Measurements from ENCODE around the gene HEMK1. TPM values are rescaled to one million over a fixed set of nuclear protein-coding genes. Genes with fewer than 3 reads are reported as not detected.
A peak's percentile ranks its signal among the peaks of the same experiment; 100 is the strongest.

Gene HEMK1
- total RNA-seq, 1 donor from 2014 or later = 13.1 TPM

DNA sequence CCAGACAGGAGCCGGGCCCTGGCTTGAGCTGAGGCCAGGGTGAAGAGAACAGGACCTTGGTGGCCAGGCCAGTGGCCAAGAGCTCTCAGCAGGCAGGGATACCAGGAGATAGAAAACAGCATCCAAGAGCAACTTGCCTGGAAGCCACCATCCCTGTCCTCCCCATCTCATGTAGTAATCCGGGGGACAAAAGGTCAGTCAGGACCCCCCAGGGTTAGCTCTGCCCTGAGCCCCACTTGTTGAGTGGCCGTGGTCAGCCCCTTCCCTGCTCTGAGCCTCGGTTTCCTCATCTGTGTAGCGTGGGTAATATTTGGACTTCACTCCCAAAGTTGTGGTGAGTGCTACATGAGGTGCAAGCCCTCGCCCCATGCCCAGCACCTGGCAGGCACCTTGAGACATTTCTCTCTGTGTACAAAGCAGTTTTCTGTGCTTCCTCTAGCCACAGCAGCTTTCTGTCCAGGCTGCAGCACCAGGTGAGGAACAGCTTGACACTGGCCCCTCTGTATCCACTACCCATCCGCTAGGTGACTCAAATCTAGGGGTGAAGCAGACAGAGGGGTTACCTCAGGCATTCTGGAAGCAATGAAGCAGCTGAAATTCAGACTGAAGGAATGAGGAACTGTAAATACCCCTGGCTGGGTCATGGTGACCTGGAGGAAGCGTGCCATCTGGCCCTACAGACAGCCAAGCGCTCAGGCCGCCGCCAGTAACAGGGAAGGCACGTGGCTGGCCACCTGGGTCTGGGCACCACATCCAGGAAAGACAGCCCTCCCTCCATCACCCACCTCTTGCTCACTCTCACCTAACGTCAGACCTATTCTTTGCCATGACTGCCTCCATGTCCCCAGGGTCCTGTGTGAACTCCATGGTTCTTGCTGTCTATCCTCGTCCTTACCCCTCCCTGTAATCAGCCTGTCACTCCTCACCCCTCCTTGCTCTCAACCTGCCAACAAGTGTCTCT lies 35.6 kb downstream of the HEMK1 start:
- H3K9me3 ChIP-seq = no peaks in the 10 kb centered on the region
- no peaks in the 10 kb centered on the region for H3K27me3 ChIP-seq
- peaks cover 10 to 19% of the 10 kb centered on the region in 2 donors for H3K36me3 ChIP-seq
- no peak overlapping the region for H3K4me3 ChIP-seq
- TF ChIP-seq, protein P1, sequence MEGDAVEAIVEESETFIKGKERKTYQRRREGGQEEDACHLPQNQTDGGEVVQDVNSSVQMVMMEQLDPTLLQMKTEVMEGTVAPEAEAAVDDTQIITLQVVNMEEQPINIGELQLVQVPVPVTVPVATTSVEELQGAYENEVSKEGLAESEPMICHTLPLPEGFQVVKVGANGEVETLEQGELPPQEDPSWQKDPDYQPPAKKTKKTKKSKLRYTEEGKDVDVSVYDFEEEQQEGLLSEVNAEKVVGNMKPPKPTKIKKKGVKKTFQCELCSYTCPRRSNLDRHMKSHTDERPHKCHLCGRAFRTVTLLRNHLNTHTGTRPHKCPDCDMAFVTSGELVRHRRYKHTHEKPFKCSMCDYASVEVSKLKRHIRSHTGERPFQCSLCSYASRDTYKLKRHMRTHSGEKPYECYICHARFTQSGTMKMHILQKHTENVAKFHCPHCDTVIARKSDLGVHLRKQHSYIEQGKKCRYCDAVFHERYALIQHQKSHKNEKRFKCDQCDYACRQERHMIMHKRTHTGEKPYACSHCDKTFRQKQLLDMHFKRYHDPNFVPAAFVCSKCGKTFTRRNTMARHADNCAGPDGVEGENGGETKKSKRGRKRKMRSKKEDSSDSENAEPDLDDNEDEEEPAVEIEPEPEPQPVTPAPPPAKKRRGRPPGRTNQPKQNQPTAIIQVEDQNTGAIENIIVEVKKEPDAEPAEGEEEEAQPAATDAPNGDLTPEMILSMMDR (IDR thresholded peaks at IDR 0.05) = no peak
- DNase-seq (ENCODE audit: low spot score in 2 of 2) = peak in 1 of 2 donors; percentile 75
- H3K4me1 ChIP-seq = peaks cover 20 to 31% of the 10 kb centered on the region in 2 donors
- intact Hi-C loops (cut with DNase I) = loop anchor here (5.0 kb wide), 1 partner anchor 253 kb away; the partner anchor contains the start of genes CYB561D2 and NPRL2
- peak overlapping the region; percentile 46 to 94 for H3K27ac ChIP-seq

DNA sequence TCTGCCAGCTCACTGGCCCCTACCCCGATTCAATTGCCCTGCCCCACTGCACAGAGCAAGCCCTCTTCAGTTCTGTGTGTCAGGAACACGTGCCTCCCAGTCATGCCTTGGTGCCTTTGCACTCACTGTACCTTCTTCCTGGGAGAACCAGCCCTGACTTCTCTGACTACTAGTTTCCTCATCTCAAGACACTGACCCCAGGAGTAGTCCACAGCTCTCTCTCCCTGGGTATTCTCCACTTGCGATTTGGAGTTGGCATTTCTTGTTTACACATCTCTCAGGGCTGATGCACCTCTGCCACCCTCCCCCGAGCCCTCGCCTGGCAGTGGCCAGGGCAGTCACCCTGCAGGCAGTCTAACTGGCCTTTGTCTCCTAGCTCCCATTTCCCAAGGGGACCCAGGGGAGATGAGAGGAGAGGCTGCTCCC lies 36.6 kb downstream of the HEMK1 start:
- intact Hi-C loops (cut with DNase I) = no loop called here
- no peaks in the 10 kb centered on the region for H3K27me3 ChIP-seq
- H3K4me1 ChIP-seq = peaks cover 17 to 32% of the 10 kb centered on the region in 2 donors
- TF ChIP-seq, protein P1 (IDR thresholded peaks at IDR 0.05) = no peak
- peak in 1 of 2 donors; percentile 61 for DNase-seq (ENCODE audit: low spot score in 2 of 2)
- peak overlapping the region in 1 of 2 donors; percentile 46 for H3K27ac ChIP-seq
- no peaks in the 10 kb centered on the region for H3K9me3 ChIP-seq
- no peak overlapping the region for H3K4me3 ChIP-seq
- H3K36me3 ChIP-seq = peaks cover 10 to 19% of the 10 kb centered on the region in 2 donors

DNA sequence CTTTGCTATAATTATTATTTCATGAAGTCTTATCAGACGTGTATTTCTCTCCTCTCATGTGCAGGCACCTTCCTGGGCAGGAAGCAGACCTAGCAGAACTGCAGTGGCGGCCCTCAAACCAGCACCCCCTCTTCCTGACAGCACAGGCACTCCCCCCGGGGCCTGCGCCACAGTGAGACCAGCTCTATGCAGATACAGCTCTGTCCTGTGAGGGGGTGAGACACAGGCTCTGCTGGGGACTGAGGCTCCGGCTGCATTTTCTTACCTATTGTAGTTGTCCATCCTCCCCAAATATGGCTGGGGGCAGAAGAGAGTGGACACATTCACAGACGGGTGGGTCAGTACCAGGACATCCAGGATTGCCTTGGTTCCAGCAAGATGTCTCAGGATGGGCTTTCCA lies 37.3 kb downstream of the HEMK1 start:
- H3K27ac ChIP-seq = no peak overlapping the region
- intact Hi-C loops (cut with DNase I) = no loop called here
- peaks cover 10 to 19% of the 10 kb centered on the region in 2 donors for H3K36me3 ChIP-seq
- H3K4me1 ChIP-seq = peaks cover 15 to 30% of the 10 kb centered on the region in 2 donors
- H3K4me3 ChIP-seq = no peak overlapping the region
- no peak for DNase-seq (ENCODE audit: low spot score in 2 of 2)
- no peaks in the 10 kb centered on the region for H3K27me3 ChIP-seq
- TF ChIP-seq, protein P1 (IDR thresholded peaks at IDR 0.05) = no peak
- H3K9me3 ChIP-seq = no peaks in the 10 kb centered on the region

DNA sequence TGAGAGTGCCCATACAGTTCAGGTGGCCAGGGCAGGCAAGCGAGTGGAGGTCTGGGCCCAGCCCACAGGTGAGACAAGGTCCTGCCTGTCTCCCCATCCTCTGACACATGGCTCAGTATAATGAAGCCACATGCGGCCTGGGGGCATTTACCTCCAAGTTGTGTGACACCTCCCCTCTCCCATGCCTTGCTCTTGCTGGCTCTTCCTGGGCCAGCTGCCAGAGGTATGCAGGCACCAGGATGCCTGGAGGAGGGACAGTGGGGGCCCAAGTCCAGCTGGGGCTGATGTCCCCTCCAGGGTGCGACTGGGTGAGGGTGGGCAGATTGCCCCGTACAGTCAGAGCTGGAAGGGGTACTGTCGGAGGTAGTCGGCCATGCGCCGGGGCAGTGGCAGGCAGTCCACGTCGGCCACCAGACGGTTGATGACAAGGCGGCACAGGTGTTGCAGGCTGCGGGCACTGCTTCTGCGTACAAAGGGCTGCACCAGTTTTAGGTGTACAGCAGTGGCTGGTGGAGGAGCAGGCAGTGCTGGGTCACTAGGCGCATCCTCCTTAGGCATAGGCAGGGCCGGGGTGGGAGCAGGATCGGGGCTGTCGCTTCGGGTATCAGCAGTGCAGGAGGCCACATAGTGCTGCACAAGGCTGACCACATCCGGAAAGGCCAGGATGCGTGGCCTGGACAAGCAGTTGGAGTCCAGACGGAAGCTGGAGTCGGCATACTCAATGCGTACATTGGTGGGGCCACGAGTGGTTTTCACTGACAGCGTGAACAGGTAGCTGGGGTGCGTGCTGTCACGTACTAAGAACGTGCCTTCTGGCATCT lies 38.2 kb downstream of the HEMK1 start:
- Histone ChIP-seq H3K4me1 (peaks cover 9 to 23% of the 10 kb centered on the region in 2 donors), H3K36me3 (peaks cover 10 to 19% of the 10 kb centered on the region in 2 donors), H3K9me3 (no peaks in the 10 kb centered on the region), H3K4me3 (no peak overlapping the region), H3K27ac (no peak overlapping the region), H3K27me3 (no peaks in the 10 kb centered on the region)
- intact Hi-C loops (cut with DNase I) = no loop called here
- DNase-seq (ENCODE audit: low spot score in 2 of 2) = no peak
- TF ChIP-seq, protein P1 (IDR thresholded peaks at IDR 0.05) = no peak

DNA sequence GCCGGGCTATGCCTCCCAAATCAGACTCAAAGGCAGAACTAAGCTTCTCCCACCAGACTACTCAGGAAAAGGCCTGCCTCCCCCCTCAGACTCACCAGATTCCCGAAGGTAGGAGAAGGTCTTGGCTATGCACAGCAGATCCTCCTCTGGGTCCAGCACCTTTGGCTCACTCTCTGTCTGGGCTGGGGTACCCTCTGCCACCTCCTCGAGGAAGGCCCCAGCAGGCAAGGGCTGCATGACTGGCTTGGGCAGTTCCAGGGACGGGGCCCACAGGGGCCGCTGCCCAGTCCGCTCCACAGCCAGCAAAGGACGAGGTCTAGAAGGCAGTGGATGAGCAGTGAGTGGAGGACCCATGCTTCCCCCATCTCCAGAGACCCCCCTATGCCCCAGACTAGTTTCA lies 39.0 kb downstream of the HEMK1 start:
- TF ChIP-seq, protein P1 (IDR thresholded peaks at IDR 0.05) = no peak
- H3K9me3 ChIP-seq = no peaks in the 10 kb centered on the region
- no peak overlapping the region for H3K27ac ChIP-seq
- H3K4me1 ChIP-seq = peaks cover 8 to 18% of the 10 kb centered on the region in 2 donors
- peaks cover 10 to 19% of the 10 kb centered on the region in 2 donors for H3K36me3 ChIP-seq
- no peaks in the 10 kb centered on the region for H3K27me3 ChIP-seq
- H3K4me3 ChIP-seq = no peak overlapping the region
- intact Hi-C loops (cut with DNase I) = no loop called here
- no peak for DNase-seq (ENCODE audit: low spot score in 2 of 2)

Data from ascending aorta (tissue), 2 donors.